ENCODE data around the gene CLDN14.

DNA sequence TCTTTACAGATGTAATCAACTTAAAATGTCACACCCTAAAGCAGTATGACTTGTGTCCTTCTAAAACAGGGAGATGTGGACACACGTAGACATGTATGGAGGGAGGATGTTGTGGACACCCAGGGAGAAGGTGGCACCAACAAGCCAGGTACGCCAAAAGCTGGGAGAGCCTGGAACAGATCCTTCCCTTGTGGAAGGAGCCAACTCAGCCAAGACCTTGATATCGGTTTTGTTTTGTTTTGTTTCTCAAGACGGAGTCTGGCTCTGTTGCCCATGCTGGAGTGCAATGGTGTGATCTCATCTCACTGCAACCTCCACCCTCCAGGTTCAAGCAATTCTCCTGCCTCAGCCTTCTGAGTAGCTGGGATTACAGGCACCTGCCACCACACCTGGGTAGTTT lies 49.1 kb downstream of the CLDN14 start:
- TF ChIP-seq EZH2 (IDR thresholded peaks at IDR 0.05; ENCODE audit: borderline replicate concordance) (no peak), EZH2phosphoT487 (IDR thresholded peaks at IDR 0.05; ENCODE audit: low read depth, severe bottlenecking, unreplicated experiment) (no peak)
- TF ChIP-seq, protein P1, sequence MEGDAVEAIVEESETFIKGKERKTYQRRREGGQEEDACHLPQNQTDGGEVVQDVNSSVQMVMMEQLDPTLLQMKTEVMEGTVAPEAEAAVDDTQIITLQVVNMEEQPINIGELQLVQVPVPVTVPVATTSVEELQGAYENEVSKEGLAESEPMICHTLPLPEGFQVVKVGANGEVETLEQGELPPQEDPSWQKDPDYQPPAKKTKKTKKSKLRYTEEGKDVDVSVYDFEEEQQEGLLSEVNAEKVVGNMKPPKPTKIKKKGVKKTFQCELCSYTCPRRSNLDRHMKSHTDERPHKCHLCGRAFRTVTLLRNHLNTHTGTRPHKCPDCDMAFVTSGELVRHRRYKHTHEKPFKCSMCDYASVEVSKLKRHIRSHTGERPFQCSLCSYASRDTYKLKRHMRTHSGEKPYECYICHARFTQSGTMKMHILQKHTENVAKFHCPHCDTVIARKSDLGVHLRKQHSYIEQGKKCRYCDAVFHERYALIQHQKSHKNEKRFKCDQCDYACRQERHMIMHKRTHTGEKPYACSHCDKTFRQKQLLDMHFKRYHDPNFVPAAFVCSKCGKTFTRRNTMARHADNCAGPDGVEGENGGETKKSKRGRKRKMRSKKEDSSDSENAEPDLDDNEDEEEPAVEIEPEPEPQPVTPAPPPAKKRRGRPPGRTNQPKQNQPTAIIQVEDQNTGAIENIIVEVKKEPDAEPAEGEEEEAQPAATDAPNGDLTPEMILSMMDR (IDR thresholded peaks at IDR 0.05; ENCODE audit: poor library complexity), result no peak
